Measurements from ENCODE around the gene KRTAP22-2. TPM values are rescaled to one million over a fixed set of nuclear protein-coding genes. Genes with fewer than 3 reads are reported as not detected.

KRTAP22-2 gene
- not detected in 2 replicates for total RNA-seq

DNA sequence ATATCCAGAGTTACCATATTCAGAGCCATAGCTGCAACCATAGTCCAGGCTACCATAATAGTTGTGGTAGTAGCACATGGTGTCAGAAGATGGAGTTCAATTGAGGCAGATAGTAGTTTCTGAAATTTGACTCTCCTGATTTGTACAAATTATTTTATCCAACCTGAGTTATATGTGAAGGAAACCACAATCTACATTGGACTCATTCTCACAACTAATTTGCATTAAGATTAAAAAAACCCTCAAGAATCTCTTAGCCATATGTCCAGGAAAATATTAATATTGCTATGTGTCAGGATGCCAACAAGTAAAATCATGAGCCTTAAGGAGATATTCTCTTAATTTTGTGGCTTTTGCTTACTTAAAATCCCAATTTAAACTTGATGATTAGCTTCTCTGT is at the start of gene KRTAP22-2:
TSS of gene KRTAP22-2 (minus strand) at position 101 of the 400 bp plus-strand sequence.

DNA sequence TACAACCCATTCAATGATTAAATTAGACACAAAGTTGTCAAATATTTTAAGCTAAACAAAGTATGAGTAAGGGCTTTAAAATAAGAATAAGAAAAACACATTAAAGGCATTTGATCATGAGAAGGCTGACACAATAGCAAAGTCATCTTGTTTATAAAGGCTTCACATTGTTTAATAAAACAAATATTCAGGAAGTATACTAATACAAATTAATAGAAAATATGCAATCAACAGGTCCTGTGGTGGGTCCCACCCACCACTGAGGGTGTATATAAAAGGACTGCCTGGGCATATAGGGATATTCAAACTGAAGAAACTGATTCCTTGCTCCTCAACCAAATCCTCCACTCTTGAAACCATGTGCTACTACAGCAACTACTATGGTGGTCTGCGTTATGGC is 44.7 kb upstream of the KRTAP22-2 start, which contains the start of gene KRTAP20-2:
TSS of gene KRTAP20-2 (plus strand) at position 301 of the 400 bp plus-strand sequence. CDS start at position 359, 58 bp downstream.

GRCh38 chr21:30620522-30620921 is 30.3 kb upstream of the KRTAP22-2 start, which contains the start of gene KRTAP20-4:
KRTAP20-4 (plus strand) TSS chr21:30620627.

GRCh38 chr21:30616125-30616524 is 25.9 kb upstream of the KRTAP22-2 start, which contains the start of gene KRTAP20-1:
KRTAP20-1 (plus strand) TSS chr21:30616425; CDS start chr21:30616455, 30 bp downstream.

DNA sequence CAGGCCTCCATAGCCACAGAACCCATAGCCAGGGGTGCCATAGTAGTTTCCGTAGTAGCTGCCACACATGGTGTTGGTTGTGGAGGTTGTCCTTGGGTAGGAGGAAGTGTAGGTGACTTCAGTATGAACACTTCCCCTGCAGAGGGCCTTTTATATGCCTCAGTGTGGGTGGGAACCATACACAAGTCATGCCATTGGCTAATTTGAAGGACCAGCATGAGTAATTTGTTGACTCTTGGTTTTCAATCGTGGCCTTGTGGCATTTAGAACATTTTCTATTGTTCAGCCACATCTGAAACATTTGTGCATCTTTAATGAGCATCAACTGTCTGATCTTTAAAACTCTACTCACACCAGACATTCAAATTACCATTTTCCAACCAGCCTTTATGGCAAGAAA is 23.6 kb upstream of the KRTAP22-2 start, which contains the start of gene KRTAP6-1:
TSS of gene KRTAP6-1 (minus strand) at position 95 of the 400 bp plus-strand sequence. CDS start at position 69, 26 bp downstream.

DNA sequence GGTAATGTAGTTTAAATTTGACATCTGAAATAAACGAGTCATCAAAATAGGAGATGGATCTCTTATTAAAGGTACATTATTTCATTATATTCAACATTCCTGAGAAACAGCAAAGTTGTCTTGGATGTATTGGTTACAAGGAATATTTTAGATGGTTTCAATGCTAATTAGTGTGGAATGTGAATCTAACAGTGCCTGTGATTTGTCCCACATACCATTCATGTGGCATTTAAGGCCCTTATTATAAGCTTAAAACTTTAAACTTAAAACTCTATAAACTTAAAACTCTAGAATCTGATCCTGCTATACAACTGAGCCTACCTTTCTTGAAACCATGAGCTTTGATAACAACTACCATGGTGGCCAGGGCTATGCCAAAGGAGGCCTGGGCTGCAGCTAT is 10.6 kb upstream of the KRTAP22-2 start, which contains the start of gene KRTAP22-1:
TSS of gene KRTAP22-1 (plus strand) at position 301 of the 400 bp plus-strand sequence.

GRCh38 chr21:30598802-30599201 is 8.6 kb upstream of the KRTAP22-2 start, which contains the start of gene KRTAP6-2:
KRTAP6-2 (minus strand) TSS chr21:30598902; CDS start chr21:30598874, 28 bp downstream.

DNA sequence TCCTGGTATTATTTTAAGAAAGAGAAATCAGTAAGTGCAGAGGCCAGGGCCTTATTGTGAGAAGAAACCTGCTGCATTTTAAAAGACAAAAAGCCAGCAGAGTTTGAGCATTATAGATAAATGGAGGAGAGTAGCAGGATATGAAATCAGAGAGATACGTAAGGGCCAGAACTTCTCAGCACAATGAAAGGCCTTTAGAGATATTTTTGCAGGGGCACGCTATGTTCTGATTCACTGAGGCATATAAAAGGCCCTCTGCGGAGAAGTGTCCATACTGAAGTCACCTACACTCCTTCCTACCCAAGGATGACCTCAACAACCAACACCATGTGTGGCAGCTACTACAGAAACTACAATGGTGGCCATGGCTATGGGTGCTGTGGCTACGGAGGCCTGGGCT is 1.9 kb upstream of the KRTAP22-2 start, which contains the start of gene KRTAP6-3:
TSS of gene KRTAP6-3 (plus strand) at position 301 of the 400 bp plus-strand sequence. CDS start at position 307, 6 bp downstream.

DNA sequence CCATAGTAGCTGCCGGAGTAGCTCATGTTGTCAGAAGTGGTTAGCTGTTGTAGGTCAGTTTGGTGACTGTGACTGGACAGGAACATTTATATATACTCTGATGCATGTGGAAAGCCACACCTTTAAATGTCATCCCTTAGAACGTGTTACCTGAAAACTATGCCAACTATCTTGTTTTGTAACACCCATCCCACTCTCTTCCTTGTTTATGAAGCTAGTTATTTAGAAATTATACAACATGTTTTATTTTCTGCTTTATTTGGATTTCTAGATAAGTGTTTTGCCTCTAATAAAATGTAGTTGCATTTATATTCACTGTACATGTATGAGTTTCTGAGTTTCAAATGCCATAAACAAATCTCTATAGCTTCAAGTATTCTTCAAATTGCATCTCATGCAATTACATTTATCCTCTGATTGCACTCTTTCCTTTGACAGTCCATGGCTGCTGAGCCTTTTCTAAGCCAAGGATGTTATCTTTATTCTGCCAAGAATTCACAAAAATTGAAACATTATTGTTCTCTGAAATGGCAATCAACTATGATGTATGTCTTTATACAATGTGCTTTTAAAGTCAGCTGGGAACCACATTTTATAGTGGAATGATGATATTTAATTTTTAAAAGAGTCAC is 28.8 kb downstream of the KRTAP22-2 start, which contains the start of gene KRTAP19-7:
TSS of gene KRTAP19-7 (minus strand) at position 51 of the 632 bp plus-strand sequence. CDS start at position 26, 25 bp downstream.

DNA sequence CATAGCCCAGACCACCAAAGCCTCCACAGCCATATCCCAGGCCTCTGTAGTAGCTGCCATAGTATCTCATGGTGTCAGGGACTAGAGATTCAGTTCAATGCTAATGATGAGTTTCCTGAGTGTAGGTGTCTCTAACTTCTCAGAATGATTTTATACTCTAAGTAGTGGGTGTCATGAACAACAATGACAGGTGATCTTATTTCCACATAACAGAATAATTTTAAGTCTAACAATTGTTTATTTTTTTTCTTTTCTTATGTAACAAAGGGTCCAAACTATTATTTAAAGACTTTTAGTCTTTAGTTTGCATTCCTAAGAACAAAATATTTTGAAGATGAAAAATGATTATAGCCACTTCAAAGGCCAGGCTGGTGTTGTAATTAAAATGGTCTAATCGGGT is 48.4 kb downstream of the KRTAP22-2 start, which contains the start of gene KRTAP19-6:
TSS of gene KRTAP19-6 (minus strand) at position 101 of the 400 bp plus-strand sequence. CDS start at position 70, 31 bp downstream.

Other genes with a start within 250 kb of the KRTAP22-2 start
- gene KRTAP23-1, start 241.8 kb downstream of the KRTAP22-2 start, total RNA-seq, result not detected in 2 replicates
- not detected in 2 replicates for gene KRTAP13-2, start 218.1 kb downstream of the KRTAP22-2 start, total RNA-seq
- gene KRTAP13-1, start 194.4 kb downstream of the KRTAP22-2 start, total RNA-seq, result not detected in 2 replicates
- gene KRTAP13-3, start 164.5 kb downstream of the KRTAP22-2 start, total RNA-seq, result not detected in 2 replicates
- not detected in 2 replicates for gene KRTAP13-4, start 160.2 kb downstream of the KRTAP22-2 start, total RNA-seq
- not detected in 2 replicates for gene KRTAP15-1, start 150.1 kb downstream of the KRTAP22-2 start, total RNA-seq
- gene KRTAP19-1, start 110.0 kb downstream of the KRTAP22-2 start, total RNA-seq, result not detected in 2 replicates
- not detected in 2 replicates for gene KRTAP19-2, start 103.0 kb downstream of the KRTAP22-2 start, total RNA-seq
- gene KRTAP19-3, start 98.4 kb downstream of the KRTAP22-2 start, total RNA-seq, result not detected in 2 replicates
- gene KRTAP19-4, start 93.2 kb downstream of the KRTAP22-2 start, total RNA-seq, result not detected in 2 replicates
- gene KRTAP19-5, start 88.3 kb downstream of the KRTAP22-2 start, total RNA-seq, result not detected in 2 replicates
- not detected in 2 replicates for gene KRTAP19-6, start 48.5 kb downstream of the KRTAP22-2 start, total RNA-seq
- not detected in 2 replicates for gene KRTAP19-7, start 29.1 kb downstream of the KRTAP22-2 start, total RNA-seq
- not detected in 2 replicates for gene KRTAP6-3, start 2.0 kb upstream of the KRTAP22-2 start, total RNA-seq
- gene KRTAP6-2, start 8.5 kb upstream of the KRTAP22-2 start, total RNA-seq, result not detected in 2 replicates
- not detected in 2 replicates for gene KRTAP22-1, start 10.7 kb upstream of the KRTAP22-2 start, total RNA-seq
- not detected in 2 replicates for gene KRTAP6-1, start 23.5 kb upstream of the KRTAP22-2 start, total RNA-seq
- gene KRTAP20-1, start 26.0 kb upstream of the KRTAP22-2 start, total RNA-seq, result not detected in 2 replicates
- not detected in 2 replicates for gene KRTAP20-4, start 30.2 kb upstream of the KRTAP22-2 start, total RNA-seq
- not detected in 2 replicates for gene KRTAP20-2, start 44.8 kb upstream of the KRTAP22-2 start, total RNA-seq
- not detected in 2 replicates for gene KRTAP20-3, start 52.5 kb upstream of the KRTAP22-2 start, total RNA-seq
- gene KRTAP21-3, start 128.4 kb upstream of the KRTAP22-2 start, total RNA-seq, result not detected in 2 replicates
- not detected in 2 replicates for gene KRTAP21-2, start 156.9 kb upstream of the KRTAP22-2 start, total RNA-seq
- not detected in 2 replicates for gene KRTAP21-1, start 165.0 kb upstream of the KRTAP22-2 start, total RNA-seq
- gene KRTAP8-1, start 222.9 kb upstream of the KRTAP22-2 start, total RNA-seq, result not detected in 2 replicates
- not detected in 2 replicates for gene KRTAP7-1, start 239.4 kb upstream of the KRTAP22-2 start, total RNA-seq

Measured in mesangial cell (primary cell).